Vagina (tissue), 2 donors: ENCODE measurements around the gene NAA16. TPM values are rescaled to one million over a fixed set of nuclear protein-coding genes. Genes with fewer than 3 reads are reported as not detected.

ENCODE experiments used
- DNase-seq, 2 donors: peaks; one replicate each; pipeline ENCODE4 v3.0.0-alpha.2; 2017; ENCODE audit errors: extremely low spot score in 2 of 2
- H3K27ac ChIP-seq: fragments of 200-600 bp; sonication (generic); one replicate; pipeline ENCODE4 v1.5.1; 2019
- H3K27me3 ChIP-seq: fragments of 200-600 bp; sonication (generic); one replicate; pipeline ENCODE4 v1.5.1; 2019
- H3K36me3 ChIP-seq, 2 donors: fragments of 200-600 bp; sonication (generic); one replicate each; pipeline ENCODE4 v1.5.1; 2017 to 2019
- H3K4me1 ChIP-seq: fragments of 200-600 bp; sonication (generic); one replicate; pipeline ENCODE4 v1.5.1; 2019
- H3K4me3 ChIP-seq, 2 donors: fragments of 200-600 bp; sonication (generic); 1 replicate in 1 of 2; 2 replicates in 1 of 2; pipeline ENCODE4 v1.5.1; 2016 to 2019
- H3K9me3 ChIP-seq: fragments of 200-600 bp; sonication (generic); one replicate; pipeline ENCODE4 v1.5.1; 2019
- CTCF ChIP-seq, 3 experiments: fragments of 450-650 bp in 2 of 3; fragments of 200-600 bp in 1 of 3; sonication (generic) in 1 of 3; IDR thresholded peaks; one replicate each; pipeline ENCODE4 v1.5.1; 2017 to 2019; ENCODE audit warnings: antibody characterized with exemption in 3 of 3, mild to moderate bottlenecking in 2 of 3, moderate library complexity in 2 of 3
- POLR2A ChIP-seq, 2 donors: fragments of 450-650 bp; IDR thresholded peaks; one replicate each; pipeline ENCODE4 v1.6.1; 2017; ENCODE audit warnings: antibody characterized with exemption in 2 of 2, mild to moderate bottlenecking in 2 of 2, moderate library complexity in 2 of 2
- POLR2AphosphoS5 ChIP-seq, 2 donors: sonication (generic); formaldehyde crosslinking; IDR thresholded peaks; one replicate each; pipeline ENCODE4 v1.9.0; 2017; ENCODE audit warnings: antibody characterized with exemption in 2 of 2, mild to moderate bottlenecking in 2 of 2, low read depth in 1 of 2; ENCODE audit not compliant: insufficient read depth in 1 of 2
- intact Hi-C: fragments of 100-400 bp; cut with DNase I; formaldehyde crosslinking; loops from one replicate; pipeline ENCODE4 v1.15.1; 2023
- total RNA-seq: library from RNA; depleted of rRNA; stranded (reverse); fragments of >200 nt; gene quantifications from one replicate; pipeline ENCODE4 v1.2.3, GENCODE V29; 2016

NAA16 gene
- total RNA-seq, 1 donor from 2014 or later: 30.2 TPM

- H3K4me1 ChIP-seq: no peaks in the 10 kb centered on the region
- no peak overlapping the region for H3K27ac ChIP-seq
- H3K36me3 ChIP-seq: peaks cover 0 to 20% of the 10 kb centered on the region in 2 donors
- TF ChIP-seq CTCF (IDR thresholded peaks at IDR 0.05): no peak
- TF ChIP-seq POLR2AphosphoS5 (IDR thresholded peaks at IDR 0.05; ENCODE audit: insufficient read depth in 1 of 2, low read depth in 1 of 2): no peak
- no peak for TF ChIP-seq POLR2A (IDR thresholded peaks at IDR 0.05)
- no peak for DNase-seq
- H3K4me3 ChIP-seq: no peak overlapping the region
- intact Hi-C loops: no loop called here
- H3K27me3 ChIP-seq: no peaks in the 10 kb centered on the region
- H3K9me3 ChIP-seq: no peaks in the 10 kb centered on the region
Measured at GRCh38 chr13:41344358-41344757, 33.3 kb downstream of the NAA16 start.

- Histone ChIP-seq H3K36me3 (peaks cover 0 to 20% of the 10 kb centered on the region in 2 donors), H3K27me3 (no peaks in the 10 kb centered on the region), H3K27ac (no peak overlapping the region), H3K4me3 (no peak overlapping the region), H3K4me1 (no peaks in the 10 kb centered on the region), H3K9me3 (no peaks in the 10 kb centered on the region)
- no peak for TF ChIP-seq POLR2AphosphoS5 (IDR thresholded peaks at IDR 0.05; ENCODE audit: insufficient read depth in 1 of 2, low read depth in 1 of 2)
- TF ChIP-seq CTCF (IDR thresholded peaks at IDR 0.05): no peak
- no peak for TF ChIP-seq POLR2A (IDR thresholded peaks at IDR 0.05)
- no peak for DNase-seq
- intact Hi-C loops: no loop called here
Measured at GRCh38 chr13:41345165-41345913, 34.3 kb downstream of the NAA16 start.

- DNase-seq: no peak
- Histone ChIP-seq H3K9me3 (no peaks in the 10 kb centered on the region), H3K4me1 (no peaks in the 10 kb centered on the region), H3K27ac (no peak overlapping the region), H3K36me3 (peaks cover 0 to 16% of the 10 kb centered on the region in 2 donors), H3K27me3 (no peaks in the 10 kb centered on the region), H3K4me3 (no peak overlapping the region)
- TF ChIP-seq POLR2AphosphoS5 (IDR thresholded peaks at IDR 0.05; ENCODE audit: insufficient read depth in 1 of 2, low read depth in 1 of 2): no peak
- no peak for TF ChIP-seq POLR2A (IDR thresholded peaks at IDR 0.05)
- no peak for TF ChIP-seq CTCF (IDR thresholded peaks at IDR 0.05)
- intact Hi-C loops: no loop called here
Measured at GRCh38 chr13:41345914-41346589, 35.0 kb downstream of the NAA16 start.

GRCh38 chr13:41352935-41353840 is 42.1 kb downstream of the NAA16 start:
- H3K4me3 ChIP-seq: no peak overlapping the region
- H3K27me3 ChIP-seq: no peaks in the 10 kb centered on the region
- peaks cover 0 to 9% of the 10 kb centered on the region in 2 donors for H3K36me3 ChIP-seq
- TF ChIP-seq CTCF (IDR thresholded peaks at IDR 0.05): peak; percentile 30 to 61 (median 46)
- TF ChIP-seq POLR2A (IDR thresholded peaks at IDR 0.05): no peak
- TF ChIP-seq POLR2AphosphoS5 (IDR thresholded peaks at IDR 0.05; ENCODE audit: insufficient read depth in 1 of 2, low read depth in 1 of 2): no peak
- no peaks in the 10 kb centered on the region for H3K9me3 ChIP-seq
- H3K27ac ChIP-seq: no peak overlapping the region
- H3K4me1 ChIP-seq: peaks cover 4% of the 10 kb centered on the region
- intact Hi-C loops: no loop called here
- no peak for DNase-seq
